GM12892 (cell line): ENCODE data around the gene GLP2R.

Experiments
- POLR2A ChIP-seq: IDR thresholded peaks from 2 replicates; pipeline ENCODE4 v1.6.1; 2011; ENCODE audit warnings: low read depth, low read length, control low read depth
- POLR2AphosphoS5 ChIP-seq: IDR thresholded peaks from 2 replicates; pipeline ENCODE4 v1.6.1; 2011; ENCODE audit warnings: low read depth, low read length, control low read depth
- TAF1 ChIP-seq: IDR thresholded peaks from 2 replicates; pipeline ENCODE4 v1.6.1; 2011; ENCODE audit warnings: low read depth, mild to moderate bottlenecking, control low read depth, low read length, borderline replicate concordance

- TF ChIP-seq POLR2AphosphoS5 (no peak), TAF1 (no peak), POLR2A (no peak)
Observed at GRCh38 chr17:9821921-9822320, 3.8 kb upstream of the GLP2R start, which contains the start of gene GSG1L2.
